8988T (cell line): ENCODE data around the gene MINDY4.

Source experiments
- DNase-seq: peaks from one replicate; pipeline ENCODE4 v3.0.0; 2011

The MINDY4 gene

DNA sequence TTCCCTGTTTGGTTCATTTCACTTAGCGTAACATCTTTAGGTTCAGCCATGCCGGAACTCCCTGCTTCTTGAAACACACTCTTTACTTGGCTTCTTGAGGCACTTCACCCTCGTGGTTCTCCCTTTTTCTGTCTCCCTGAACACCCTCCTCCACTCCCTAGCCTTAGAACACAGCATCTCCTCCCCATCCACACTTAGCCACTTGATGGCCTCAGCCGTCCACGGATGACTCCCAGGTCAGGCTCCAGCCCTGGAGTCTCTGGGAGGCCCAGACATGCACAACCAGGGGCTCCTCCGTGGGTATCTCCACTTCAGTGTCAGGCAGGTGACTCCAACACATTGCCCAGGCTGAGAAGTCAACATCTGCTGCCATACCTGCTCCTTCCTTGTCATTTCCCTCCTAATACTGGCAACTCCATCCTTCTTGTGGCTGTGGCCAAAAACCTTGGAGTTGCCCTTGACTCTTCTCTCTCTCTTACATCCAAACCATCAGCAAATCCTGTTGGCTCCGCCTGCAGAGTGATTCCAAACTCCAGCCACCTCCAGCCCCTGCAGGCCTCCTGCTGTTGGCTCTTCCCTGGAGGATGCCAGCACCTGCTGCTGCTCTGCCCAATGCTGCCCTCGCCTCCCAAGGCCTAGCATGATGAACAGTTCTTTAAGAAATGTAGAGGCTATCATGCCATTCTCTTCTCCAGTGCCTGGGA is 27.7 kb upstream of the MINDY4 start:
- DNase-seq, result no peak

- DNase-seq, result no peak
Observed at GRCh38 chr7:30744075-30744417, 27.2 kb upstream of the MINDY4 start.

- no peak for DNase-seq
Observed at GRCh38 chr7:30745261-30745941, 25.8 kb upstream of the MINDY4 start.

DNA sequence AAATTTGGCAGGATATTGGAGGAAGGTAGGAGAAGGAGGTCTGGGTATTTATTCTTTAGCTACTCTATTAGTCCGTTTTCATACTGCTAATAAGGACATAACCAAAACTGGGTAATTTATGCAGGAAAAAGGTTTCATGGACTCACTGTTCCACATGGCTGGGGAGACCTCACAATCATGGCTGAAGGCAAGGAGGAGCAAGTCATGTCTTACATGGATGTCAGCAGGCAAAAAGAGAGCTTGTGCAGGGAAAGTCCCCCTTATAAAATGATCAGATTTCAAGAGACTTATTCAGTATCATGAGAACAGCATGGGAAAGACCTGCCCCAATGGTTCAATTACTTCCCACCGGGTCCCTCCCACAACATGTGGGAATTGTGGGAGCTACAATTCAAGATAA is 21.2 kb upstream of the MINDY4 start:
- DNase-seq, result no peak

DNA sequence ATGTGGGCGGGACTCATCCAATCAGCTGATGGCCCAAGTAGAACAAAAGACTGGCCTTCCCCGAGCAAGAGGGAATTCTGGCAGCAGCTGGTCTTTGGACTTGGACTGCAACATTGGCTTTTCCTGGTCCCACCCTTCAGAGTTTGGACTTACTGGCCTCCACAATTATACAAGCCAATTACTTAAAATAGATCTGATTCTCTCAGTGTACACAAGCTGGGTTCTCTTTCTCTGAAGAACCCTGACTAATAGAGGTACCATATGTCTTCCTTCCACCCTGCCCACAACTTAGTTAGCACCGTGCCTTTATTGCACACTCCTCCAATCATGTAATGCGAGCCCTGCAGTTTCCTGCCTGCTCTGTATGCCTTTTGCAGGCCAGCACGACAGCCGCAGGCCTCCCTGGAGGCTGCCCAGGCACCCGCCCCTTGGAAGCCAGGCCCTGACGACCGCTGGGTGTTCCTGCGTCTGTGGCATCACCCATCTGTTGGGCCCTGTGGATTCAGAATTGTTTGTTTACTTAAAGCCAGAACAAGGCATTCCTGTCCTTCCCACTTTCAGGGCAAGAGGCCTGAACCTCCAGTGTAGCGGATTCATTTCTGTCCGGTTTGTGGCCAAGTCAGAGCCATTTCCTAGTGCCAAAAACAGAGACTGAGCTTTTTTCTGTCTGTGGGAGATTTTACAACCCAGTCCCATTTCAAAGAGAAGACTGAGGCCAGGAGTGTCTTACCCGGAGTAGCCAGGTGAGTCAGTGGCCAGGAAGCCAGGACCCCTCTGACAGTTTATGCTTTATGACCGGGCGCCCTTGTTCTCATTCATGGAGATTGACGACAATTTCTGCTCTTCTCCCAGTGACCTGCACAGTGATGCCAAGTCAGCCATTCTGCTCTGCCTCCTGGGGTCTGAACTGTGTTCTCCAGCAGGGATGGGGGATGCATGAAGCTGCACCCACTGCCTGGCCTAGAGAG is 20.2 kb upstream of the MINDY4 start:
- no peak for DNase-seq

DNA sequence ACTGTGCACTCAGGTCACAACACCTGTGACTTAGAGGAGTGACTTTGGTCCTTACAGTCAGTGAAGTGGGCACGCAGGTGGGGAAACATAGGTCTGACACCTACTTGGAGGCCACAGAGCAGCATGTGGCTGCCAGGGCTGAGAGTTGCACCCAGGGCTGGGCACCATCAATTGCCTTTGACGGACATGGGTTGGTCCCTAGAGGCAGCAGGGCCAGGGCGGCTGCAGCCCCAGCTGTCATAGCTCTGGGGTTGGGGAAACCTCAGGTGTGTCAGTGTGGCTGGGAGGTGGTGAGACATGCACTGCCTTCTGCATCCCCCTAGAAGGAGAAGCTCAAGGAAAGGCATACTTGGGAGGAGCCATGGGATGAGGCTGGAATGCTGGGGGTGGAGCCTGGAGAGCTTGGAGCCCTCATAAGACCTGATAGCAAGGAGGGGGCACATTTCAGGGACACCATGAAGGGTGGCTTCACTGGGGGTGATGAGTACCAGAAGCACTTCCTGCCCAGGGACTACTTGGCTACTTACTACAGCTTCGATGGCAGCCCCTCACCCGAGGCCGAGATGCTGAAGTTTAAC is 19.4 kb upstream of the MINDY4 start, which contains the start of gene INMT:
INMT (plus strand) TSS at position 440 of the 578 bp plus-strand sequence; CDS start at position 456, 16 bp downstream.
- no peak for DNase-seq

DNA sequence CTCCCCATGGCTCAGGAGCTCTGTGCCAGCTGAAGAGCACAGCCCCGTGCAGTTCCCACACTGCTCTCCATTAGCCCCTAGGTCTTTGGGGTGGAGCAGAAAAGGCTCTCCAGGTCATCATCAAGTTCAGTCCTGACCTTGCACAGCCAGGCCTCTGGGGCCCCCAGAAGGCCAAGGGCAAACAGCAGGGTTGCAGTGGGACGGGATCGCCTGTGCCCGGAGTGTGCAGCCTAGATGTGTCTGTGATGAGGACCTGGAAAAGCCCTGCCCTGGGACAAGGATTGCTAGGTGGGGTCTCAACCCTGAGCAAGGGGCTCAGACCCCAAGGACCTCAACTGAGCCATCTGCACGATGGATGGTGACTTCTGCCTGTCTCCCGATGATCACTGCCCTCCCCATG is 18.7 kb upstream of the MINDY4 start:
- DNase-seq, result no peak

- no peak for DNase-seq
Observed at GRCh38 chr7:30752979-30753378, 18.2 kb upstream of the MINDY4 start.

DNA sequence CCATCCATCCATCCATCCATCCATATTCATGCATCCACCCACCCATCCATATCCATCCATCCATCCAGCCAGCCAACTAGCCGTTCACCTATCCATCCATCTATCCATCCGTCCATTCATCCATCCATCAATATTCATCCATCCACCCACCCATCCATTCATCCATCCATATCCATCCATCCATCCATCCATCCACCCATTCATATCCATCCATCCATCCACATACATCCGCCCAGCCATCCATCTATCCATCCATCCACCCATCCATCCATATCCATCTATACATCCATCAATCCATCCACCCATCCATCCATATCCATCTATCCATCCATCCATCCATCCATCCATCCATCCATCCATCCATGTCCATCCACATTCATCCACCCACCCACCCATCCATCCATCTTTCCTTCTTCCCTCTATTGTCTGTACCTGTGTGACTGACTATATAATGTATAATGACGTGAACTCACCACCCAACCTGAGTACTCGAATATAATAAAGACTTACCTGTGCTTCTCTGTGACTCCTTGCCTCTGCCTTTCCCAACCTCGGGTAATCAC is 16.8 kb upstream of the MINDY4 start:
- DNase-seq, result no peak

DNA sequence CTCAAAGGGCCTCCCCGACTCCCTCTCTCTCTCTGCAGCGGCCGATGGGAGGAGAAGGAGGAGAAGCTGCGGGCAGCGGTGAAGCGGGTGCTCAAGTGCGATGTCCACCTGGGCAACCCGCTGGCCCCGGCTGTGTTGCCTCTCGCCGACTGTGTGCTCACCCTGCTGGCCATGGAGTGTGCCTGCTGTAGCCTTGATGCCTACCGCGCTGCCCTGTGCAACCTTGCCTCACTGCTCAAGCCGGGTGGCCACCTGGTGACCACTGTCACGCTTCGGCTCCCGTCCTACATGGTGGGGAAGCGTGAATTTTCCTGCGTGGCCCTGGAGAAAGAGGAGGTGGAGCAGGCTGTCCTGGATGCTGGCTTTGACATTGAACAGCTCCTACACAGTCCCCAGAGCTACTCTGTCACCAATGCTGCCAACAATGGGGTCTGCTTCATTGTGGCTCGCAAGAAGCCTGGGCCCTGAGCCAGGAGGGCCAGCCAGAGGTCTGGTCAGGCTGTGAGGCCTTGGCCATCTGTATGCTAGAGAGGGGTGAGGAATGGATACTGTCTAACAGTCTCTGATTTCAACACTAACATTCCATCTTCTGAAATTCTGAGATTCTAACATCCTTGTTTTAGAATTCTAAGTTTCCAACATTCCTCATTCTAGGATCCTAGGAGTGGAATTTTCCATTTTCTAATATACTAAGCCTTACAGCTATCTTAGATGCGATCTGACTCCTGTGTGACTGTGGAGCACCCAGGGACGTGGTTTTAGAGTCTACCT is 15.6 kb upstream of the MINDY4 start:
- no peak for DNase-seq

DNA sequence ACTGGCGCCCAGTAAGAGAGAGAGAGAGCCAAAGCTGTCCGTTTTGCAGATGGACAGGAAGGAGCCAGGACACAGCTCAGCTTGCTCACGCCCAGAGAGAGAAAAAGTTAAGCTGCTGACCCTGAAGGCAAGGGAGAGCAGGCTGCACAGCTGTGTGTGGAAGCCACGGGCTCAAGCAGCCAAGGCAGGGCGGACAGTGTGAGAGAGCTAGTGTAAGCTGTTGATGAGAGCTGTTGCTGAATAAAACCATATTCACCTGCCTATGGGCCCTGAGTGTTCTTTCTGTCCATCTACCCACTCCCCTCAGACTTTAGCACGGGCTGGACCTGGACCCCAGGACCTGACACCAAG is 13.9 kb upstream of the MINDY4 start:
- no peak for DNase-seq

DNA sequence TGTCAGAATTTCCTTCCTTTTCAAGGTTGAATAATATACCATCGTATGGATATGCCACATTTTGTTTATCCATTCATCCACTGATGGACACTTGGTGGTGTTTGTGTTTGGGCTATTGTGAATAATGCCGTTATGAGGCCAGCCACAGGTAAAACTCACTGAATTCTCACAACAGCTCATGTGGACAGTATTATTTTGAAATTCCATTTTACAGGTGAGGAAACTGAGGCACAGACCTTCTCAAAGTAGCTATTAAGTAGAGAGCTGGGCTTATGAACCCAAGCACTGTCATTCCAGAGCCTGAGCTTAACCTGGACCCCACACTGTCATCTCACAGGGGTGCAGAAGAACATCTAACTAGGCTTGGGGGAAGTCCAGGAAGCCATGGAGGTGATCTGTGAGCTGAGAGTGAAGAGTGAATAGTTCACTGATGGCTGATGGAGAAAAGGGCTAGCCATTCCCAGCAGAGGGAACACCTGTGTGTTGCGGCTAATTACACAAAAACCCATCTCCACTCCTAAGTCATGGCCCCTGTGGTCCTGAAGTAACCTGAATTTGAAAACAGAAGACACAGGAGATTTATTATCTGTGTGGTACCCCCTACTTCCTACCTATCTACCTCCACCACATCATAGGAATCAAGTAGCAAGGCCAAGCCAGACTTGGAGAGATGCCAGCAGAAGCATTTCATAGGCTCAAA is 10.6 kb upstream of the MINDY4 start:
- no peak for DNase-seq

DNA sequence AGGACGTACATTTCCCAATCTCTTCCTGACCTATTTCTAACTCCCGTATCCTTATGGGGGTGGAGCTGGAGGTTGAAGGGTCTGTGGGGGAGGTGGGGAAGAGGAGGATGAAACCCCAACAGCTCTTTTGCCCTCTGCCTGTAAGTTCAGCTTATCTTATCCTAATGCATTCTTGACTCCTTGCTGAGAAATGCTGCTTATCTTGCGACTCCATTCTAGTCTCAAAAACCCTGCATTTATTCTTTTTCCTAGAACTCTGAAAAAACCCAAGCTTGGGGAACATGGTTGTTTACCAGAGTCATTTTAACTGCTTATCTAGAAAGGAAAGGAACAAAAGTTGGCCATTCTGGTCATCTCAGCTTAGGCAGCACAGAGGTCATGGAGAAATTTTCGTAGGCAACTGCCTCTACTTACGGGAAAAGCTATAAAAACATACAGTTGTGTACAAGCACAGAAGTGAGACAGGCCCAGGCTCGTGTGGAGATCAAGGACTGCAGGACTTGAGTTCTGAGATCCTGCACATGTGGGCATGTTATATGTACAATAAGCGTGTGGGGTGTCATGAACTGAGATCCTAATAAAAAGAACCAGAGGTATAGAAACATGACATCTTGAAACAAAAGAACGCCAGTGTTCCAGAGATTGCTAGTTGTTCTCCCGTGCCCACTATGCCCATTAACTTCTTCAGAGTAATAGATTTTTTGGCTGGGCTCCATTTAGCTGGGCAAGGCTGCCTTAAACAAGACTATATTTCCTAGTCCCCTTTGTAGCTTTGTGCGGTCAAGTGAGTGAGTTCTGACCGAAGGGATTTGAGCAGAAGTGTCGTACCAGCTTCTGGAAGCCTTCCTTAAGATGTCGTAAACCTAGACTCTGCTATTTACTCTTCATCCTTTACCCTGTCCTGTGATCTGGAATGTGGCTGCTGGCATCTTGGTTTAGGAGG is 9.7 kb upstream of the MINDY4 start:
- no peak for DNase-seq

GRCh38 chr7:30764030-30764975 is 6.9 kb upstream of the MINDY4 start:
- no peak for DNase-seq

DNA sequence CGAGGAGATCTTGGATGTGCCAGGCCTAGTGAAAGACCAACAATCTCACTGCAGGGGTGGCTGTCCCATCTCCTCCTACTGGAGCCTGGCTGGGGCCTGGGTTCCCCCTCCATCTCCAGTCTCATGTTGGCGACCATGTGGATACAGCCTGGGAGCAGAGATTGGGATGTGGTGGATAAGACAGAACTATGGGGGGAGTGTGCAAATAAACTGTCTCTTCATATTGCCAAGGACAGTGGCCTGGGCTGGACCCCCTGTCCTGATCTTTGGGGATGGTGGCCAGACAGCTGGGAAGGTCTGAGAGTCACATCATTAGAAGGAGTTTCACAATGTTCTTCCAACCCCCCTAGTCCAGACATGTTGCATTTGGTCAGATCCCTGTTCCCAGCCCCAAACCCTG is 5.8 kb upstream of the MINDY4 start:
- DNase-seq, result no peak

- DNase-seq, result no peak
Observed at GRCh38 chr7:30770845-30771173, 408 bp upstream of the MINDY4 start.

- no peak for DNase-seq
Observed at GRCh38 chr7:30771880-30772425, 736 bp downstream of the MINDY4 start.

DNA sequence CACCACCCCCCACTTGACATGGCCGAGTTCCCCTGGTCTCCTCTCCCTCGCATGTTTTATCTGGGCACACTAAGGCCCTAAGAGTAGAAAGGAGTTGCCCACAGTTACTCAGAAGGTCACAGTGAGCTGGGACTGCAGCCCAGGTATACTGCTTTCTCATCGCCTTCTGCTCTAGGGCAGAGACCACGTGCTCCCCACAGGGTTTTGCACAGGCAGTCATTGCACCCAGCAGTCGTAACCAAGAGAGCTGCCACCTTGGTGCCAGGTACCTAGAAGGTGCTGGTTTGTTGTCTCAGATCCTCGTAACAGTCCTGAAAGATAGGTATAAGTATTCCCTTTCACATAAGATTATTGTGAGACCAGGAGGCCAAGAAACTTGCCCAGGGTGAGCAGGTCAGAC is 1.8 kb downstream of the MINDY4 start:
- DNase-seq, result no peak

DNA sequence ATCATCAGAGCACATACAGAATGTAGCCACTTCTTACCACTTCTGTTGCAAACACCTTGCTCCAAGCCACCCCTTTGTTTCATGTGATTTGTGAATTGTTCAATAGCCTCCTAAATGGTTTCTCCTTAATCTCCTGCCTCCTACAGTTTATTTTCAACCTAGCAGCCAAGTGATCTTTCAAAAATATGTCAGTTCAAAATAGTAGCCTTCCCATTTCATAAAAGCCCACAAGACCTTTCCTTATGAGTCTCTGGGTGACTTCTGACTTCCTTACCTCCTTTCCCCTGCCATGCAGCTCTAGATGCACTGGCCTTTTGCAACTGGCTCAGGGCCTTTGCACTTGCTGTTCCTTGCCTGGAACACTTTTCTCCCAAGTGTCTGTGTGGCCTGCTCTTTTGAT is 4.8 kb downstream of the MINDY4 start:
- no peak for DNase-seq
